Skeletal muscle satellite cell (primary cell): ENCODE results near the gene SAE1.

ENCODE experiments used
- H3K27me3 ChIP-seq: 2 replicates; pipeline ENCODE4 v1.7.0; 2013; ENCODE audit warnings: low read length; ENCODE audit not compliant: control insufficient read depth, insufficient read depth
- H3K36me3 ChIP-seq: 2 replicates; pipeline ENCODE4 v1.7.0; 2013; ENCODE audit warnings: mild to moderate bottlenecking, control low read depth, low read length; ENCODE audit not compliant: insufficient read depth
- H3K4me1 ChIP-seq: 2 replicates; pipeline ENCODE4 v1.7.0; 2013; ENCODE audit warnings: low read length; ENCODE audit not compliant: control insufficient read depth, insufficient read depth
- H3K4me2 ChIP-seq: 2 replicates; pipeline ENCODE4 v1.7.0; 2013; ENCODE audit warnings: mild to moderate bottlenecking, low read length
- H3K4me3 ChIP-seq: 2 replicates; pipeline ENCODE4 v1.7.0; 2013; ENCODE audit warnings: low read length
- H3K9ac ChIP-seq: 2 replicates; pipeline ENCODE4 v1.7.0; 2013; ENCODE audit warnings: mild to moderate bottlenecking, low read depth, low read length, moderate library complexity
- H3K9me3 ChIP-seq: replicated peaks from 2 replicates; pipeline ENCODE4 v1.7.0; 2013; ENCODE audit warnings: mild to moderate bottlenecking, control low read depth, low read length

The SAE1 gene

DNA sequence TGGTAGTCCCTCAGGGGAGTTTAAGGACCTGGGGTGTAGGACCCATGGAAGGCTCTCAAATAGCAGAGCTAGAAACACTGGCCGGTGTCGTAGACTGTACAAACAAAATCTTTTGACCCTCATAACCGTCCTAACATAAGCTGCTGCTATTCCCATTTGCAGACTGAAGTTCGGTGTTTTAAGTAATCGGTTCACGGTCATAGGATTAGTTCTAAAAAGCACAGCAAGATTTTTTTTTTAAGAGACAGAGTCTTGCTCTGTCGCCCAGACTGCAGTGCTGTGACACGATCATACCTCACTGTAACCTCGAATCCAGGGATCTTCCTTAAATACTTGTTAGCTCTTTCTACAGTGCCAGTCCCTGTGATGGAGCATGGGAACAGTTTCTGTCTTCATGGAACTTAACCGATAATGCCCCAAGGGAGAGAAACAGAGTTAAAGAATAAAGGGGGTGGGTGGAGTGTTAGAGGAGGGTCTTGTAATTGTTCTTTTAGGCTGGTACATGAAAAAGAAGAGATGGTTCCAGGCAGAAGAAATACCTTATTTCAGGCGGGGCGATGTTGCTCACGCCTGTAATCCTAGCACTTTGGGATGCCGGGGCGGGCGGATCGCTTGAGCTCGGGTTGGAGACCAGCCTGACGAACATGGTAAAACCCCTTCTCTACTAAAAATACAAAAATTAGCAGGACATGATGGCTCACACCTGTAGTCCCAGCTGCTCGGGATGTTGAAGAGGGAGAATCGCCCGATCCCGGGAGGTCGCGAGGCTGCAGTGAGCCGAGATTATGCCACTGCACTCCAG is 16.6 kb upstream of the SAE1 start:
- Histone ChIP-seq H3K4me1 (peaks cover 13% of the 10 kb centered on the region), H3K9me3 (no peaks in the 10 kb centered on the region), H3K27me3 (no peaks in the 10 kb centered on the region), H3K4me3 (peak overlapping the region; percentile 84), H3K9ac (peak overlapping the region; percentile 98), H3K4me2 (peak overlapping the region; percentile 91), H3K36me3 (peaks cover 9% of the 10 kb centered on the region)

DNA sequence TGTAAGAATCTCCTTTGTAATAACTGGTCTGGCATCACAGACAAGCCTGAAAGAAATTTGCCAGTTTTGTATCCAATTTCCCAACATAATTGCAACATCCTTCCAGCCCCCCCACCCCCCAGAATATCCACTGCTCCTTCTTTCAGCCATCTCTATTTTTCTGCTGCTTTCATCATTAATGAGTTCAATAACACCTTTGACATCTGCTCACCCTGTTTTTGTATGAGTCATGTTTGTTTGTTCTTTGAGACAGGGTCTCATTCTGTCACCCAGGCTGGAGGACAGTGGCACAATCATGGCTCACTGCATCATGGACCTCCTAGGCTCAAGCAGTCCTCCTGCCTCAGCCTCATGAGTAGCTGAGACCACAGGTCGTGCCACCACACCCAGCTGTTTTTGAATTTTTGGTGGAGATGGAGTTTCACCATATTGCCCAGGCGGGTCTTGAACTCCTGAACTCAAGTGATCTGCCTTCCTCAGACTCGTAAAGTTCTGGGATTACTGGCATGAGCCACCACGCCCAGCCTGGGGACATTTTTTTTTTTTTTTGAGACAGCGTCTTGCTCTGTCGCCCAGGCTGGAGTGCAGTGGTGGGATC is 10.1 kb upstream of the SAE1 start:
- no peak overlapping the region for H3K4me2 ChIP-seq
- peaks cover 20% of the 10 kb centered on the region for H3K4me1 ChIP-seq
- H3K9ac ChIP-seq, result no peak overlapping the region
- H3K36me3 ChIP-seq, result no peaks in the 10 kb centered on the region
- H3K27me3 ChIP-seq, result no peaks in the 10 kb centered on the region
- no peak overlapping the region for H3K4me3 ChIP-seq
- H3K9me3 ChIP-seq, result no peaks in the 10 kb centered on the region

DNA sequence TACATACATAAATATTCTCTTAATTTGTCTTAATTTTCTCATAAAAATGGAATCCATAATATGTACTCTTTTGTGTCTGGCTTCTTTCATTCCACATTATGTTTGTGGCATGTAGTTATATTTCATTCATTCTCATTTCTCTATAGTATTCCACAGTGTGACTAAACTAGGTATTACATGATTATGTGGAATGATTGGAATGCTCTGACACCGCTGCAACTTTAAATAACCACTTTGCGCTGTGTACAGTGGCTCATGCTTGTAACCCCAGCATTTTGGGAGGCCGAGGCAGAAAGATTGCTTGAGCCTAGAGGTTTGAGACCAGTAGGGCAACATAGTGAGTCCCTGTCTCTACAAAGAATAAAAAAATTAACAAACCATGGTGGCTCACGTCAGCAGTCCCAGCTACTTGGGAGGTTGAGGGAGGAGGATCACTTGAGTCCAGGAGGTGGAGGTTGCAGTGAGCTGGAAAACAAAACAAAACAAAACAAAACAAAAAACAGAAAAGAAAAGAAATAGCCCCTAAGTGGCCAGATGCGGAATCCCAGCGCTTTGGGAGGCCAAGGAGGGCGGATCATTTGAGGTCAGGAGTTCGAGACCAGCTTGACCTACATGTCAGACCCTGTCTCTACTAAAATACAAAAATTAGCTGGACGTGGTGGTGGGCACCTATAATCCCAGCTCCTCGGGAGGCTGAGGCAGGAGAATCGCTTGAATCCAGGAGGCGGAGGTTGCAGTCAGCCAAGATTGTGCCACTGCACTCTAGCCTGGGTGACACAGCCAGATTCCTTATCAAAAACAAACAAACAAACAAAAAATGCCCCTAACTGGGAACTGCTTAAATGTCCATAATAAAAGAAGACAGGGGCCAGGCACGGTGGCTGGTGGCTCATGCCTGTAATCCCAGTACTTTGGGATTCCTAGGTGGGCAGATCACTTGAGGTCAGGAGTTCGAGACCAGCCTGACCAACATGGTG is 8.0 kb upstream of the SAE1 start:
- no peaks in the 10 kb centered on the region for H3K36me3 ChIP-seq
- H3K27me3 ChIP-seq, result no peaks in the 10 kb centered on the region
- peak overlapping the region; percentile 50 for H3K4me2 ChIP-seq
- peaks cover 20% of the 10 kb centered on the region for H3K4me1 ChIP-seq
- no peak overlapping the region for H3K4me3 ChIP-seq
- peak overlapping the region; percentile 32 for H3K9ac ChIP-seq
- H3K9me3 ChIP-seq, result no peaks in the 10 kb centered on the region

DNA sequence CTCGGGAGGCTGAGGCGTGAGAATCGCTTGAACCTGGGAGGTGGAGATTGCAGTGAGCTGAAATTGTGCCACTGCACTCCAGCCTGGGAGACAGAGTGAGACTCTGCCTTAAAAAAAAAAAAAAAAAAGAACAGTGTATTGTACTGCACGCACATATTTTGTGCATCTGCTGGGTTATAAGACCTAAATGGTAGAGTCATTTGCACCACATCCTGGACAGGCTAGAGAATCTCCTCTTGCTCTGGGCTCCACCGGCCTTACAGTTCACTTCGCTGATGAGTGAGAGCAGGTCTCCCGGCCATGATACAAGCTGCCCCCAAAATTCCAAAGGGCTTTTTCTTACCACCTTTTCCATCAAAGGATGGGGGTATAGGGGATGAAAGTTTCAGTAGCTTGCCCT is 7.2 kb upstream of the SAE1 start:
- H3K36me3 ChIP-seq, result no peaks in the 10 kb centered on the region
- H3K9ac ChIP-seq, result no peak overlapping the region
- no peak overlapping the region for H3K4me2 ChIP-seq
- peaks cover 20% of the 10 kb centered on the region for H3K4me1 ChIP-seq
- H3K4me3 ChIP-seq, result no peak overlapping the region
- no peaks in the 10 kb centered on the region for H3K9me3 ChIP-seq
- no peaks in the 10 kb centered on the region for H3K27me3 ChIP-seq

DNA sequence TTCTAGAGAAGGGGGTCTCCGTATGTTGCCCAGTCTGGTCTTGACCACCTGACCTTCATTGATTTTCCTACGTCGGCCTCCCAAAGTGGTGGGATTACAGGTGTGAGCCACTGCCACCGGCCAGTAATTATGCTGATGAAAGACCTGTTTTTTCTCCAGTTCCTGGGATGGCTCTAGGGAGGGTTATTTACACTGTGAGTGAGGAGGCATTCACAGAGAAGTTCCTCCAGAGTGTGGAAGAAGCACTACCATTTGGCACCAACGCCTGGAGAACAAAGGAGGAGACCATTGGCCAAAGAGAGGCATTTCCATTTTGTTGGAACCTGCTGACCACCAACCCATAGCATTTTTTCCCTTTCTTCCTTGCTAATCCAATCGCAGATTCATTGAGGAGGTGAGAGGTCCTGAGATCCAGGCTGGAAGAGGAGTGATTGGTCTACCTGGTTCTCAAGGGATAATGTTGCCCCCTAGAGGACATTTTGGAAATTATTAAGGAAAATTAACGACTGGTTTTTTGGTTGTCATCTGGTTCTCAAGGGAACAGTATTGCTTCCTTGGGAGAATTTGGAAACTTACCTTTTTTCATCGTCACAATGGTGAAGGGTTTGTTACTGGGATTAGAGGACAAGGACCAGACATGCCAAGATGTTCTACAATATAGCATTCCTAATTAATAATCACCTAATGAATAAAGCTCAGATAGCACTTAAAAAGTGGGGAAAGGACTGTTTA is 5.5 kb upstream of the SAE1 start:
- H3K4me1 ChIP-seq, result peaks cover 20% of the 10 kb centered on the region
- no peak overlapping the region for H3K9ac ChIP-seq
- H3K36me3 ChIP-seq, result no peaks in the 10 kb centered on the region
- H3K4me2 ChIP-seq, result no peak overlapping the region
- no peak overlapping the region for H3K4me3 ChIP-seq
- no peaks in the 10 kb centered on the region for H3K27me3 ChIP-seq
- H3K9me3 ChIP-seq, result no peaks in the 10 kb centered on the region

DNA sequence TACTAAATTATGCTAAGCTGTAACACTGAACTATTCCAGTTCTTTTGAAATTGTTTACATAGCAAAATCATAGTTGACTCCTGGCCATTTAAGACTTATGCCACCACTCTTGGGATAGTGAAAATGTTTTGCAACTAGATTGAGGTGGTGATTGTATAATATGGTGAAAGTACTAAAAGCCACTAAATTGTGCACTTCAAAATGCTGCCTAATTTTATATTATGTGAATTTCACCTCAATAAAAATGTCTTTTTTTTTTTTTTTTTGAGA is 5.0 kb upstream of the SAE1 start:
- H3K36me3 ChIP-seq, result no peaks in the 10 kb centered on the region
- H3K9ac ChIP-seq, result no peak overlapping the region
- H3K9me3 ChIP-seq, result no peaks in the 10 kb centered on the region
- H3K4me3 ChIP-seq, result no peak overlapping the region
- H3K4me1 ChIP-seq, result peaks cover 19% of the 10 kb centered on the region
- no peaks in the 10 kb centered on the region for H3K27me3 ChIP-seq
- H3K4me2 ChIP-seq, result no peak overlapping the region

DNA sequence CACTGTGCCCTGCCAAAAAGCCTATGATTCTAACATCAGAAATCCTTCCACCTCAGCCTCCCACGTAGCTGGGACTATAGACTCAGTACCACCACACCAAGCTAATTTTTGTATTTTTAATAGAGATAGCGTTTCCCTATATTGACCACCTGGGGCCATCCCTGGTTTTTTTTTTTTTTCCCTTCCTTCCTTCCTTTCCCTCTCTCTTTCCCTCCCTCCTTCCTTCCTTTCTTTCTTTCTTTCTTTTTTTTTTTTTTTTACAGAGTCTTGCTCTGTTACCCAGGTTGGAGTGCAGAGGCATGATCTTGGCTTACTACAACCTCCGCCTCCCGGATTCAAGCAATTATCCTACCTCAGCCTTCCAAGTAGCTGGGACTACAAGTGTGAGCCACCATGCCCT is 1.1 kb upstream of the SAE1 start:
- H3K4me3 ChIP-seq, result no peak overlapping the region
- H3K9ac ChIP-seq, result no peak overlapping the region
- no peaks in the 10 kb centered on the region for H3K9me3 ChIP-seq
- peaks cover 10% of the 10 kb centered on the region for H3K36me3 ChIP-seq
- no peak overlapping the region for H3K4me2 ChIP-seq
- no peaks in the 10 kb centered on the region for H3K27me3 ChIP-seq
- peaks cover 24% of the 10 kb centered on the region for H3K4me1 ChIP-seq

DNA sequence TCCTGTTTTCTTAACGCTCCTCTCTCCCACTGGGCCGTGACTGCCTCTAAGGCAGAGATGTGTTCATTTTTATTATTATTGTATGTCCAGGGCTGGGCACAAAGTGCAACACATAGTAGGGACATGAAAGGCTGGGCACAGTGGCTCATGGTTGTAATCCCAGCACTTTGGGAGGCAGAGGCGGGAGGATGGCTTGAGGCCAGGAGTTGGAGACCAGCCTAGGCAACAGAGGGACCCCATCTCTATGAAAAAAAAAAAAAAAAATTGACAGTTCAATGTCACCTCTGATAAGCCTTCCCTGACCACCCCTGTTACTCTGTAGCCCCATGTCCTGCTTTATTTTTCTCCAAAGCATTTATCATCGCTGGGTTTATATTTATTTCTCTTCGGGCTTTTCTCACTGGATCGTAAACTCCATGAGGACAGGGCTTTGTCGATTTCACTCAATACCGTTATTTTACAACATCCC is 481 bp upstream of the SAE1 start:
- no peak overlapping the region for H3K9ac ChIP-seq
- H3K4me3 ChIP-seq, result no peak overlapping the region
- H3K36me3 ChIP-seq, result peaks cover 10% of the 10 kb centered on the region
- no peaks in the 10 kb centered on the region for H3K9me3 ChIP-seq
- no peaks in the 10 kb centered on the region for H3K27me3 ChIP-seq
- H3K4me2 ChIP-seq, result peak overlapping the region; percentile 24
- peaks cover 26% of the 10 kb centered on the region for H3K4me1 ChIP-seq

DNA sequence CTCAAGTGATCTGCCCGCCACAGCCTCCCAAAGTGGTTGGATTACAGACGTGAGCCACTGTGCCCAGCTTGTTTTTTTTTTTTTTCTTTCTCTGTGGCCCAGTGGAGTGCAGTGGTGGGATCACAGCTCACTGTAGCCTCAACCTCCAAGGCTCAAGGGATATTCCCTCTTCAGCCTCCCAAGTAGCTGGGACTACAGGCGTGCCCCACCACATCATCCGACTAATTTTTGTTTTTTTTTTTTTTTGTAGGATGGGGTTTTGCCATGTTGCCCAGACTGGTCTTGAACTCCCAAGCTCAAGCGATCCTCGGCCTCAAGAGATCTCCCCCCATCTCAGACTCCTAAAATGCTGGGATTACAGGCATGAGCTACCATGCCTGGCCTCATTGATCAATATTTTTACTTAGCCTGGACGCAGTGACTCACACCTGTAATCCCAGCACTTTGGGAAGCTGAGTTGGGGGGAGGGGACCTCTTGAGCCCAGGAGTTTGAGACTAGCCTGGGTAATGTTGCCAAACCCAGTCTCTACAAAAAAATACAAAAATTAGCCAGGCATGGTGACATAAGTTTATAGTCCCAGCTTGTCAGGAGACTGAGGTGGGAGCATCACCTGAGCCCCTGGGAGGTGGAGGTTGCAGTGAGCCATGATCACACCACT is 1.7 kb downstream of the SAE1 start:
- Histone ChIP-seq H3K27me3 (no peaks in the 10 kb centered on the region), H3K9ac (peak overlapping the region; percentile 99), H3K4me2 (peak overlapping the region; percentile 94), H3K4me1 (peaks cover 31% of the 10 kb centered on the region), H3K4me3 (peak overlapping the region; percentile 94), H3K36me3 (peaks cover 14% of the 10 kb centered on the region), H3K9me3 (no peaks in the 10 kb centered on the region)

DNA sequence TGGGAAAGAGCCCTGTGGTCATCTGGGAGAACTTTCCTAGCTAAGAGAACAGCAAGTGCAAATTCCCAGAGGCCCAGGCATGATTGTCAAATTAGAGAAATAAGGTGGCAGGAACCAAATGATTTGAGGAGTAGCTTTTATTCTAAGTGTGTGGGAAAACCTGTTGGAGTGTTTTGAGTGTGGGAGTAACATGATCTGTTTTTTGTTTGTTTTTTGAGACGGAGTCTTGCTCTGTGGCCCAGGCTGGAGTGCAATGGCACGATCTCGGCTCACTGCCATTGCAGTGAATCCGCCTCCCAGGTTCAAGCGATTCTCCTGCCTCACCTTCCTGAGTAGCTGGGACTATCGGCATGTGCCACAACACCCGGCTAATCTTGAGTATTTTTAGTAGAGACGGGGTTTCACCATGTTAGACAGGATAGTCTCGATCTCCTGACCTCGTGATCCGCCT is 2.4 kb downstream of the SAE1 start:
- H3K4me3 ChIP-seq, result peak overlapping the region; percentile 94
- H3K4me2 ChIP-seq, result peak overlapping the region; percentile 94
- no peaks in the 10 kb centered on the region for H3K27me3 ChIP-seq
- H3K9me3 ChIP-seq, result no peaks in the 10 kb centered on the region
- peaks cover 14% of the 10 kb centered on the region for H3K36me3 ChIP-seq
- H3K9ac ChIP-seq, result no peak overlapping the region
- H3K4me1 ChIP-seq, result peaks cover 31% of the 10 kb centered on the region
